Pons (tissue), 1 donor: ENCODE data around the gene PRODH.
"Not testable (repeated sequence)": the region's sequence is repeated elsewhere in the genome, so short reads cannot be mapped to it uniquely, and the experiment has no call there.

ENCODE experiments used
- DNase-seq: peaks from one replicate; pipeline ENCODE4 v3.0.0-alpha.2; 2016; ENCODE audit warnings: low spot score

Gene PRODH

GRCh38 chr22:18906410-18906745 lies 29.7 kb downstream of the PRODH start:
- DNase-seq: not testable (repeated sequence)

GRCh38 chr22:18905540-18906409 lies 30.3 kb downstream of the PRODH start, which contains the start of gene DGCR6:
DGCR6 (plus strand) TSS chr22:18906320; CDS start chr22:18906375, 55 bp downstream.
- no peak for DNase-seq

- DNase-seq: not testable (repeated sequence)
Measured at GRCh38 chr22:18896037-18896657, 39.9 kb downstream of the PRODH start.

- not testable (repeated sequence) for DNase-seq
Measured at GRCh38 chr22:18893775-18894174, 42.3 kb downstream of the PRODH start.

GRCh38 chr22:18890510-18891192 lies 45.4 kb downstream of the PRODH start:
- DNase-seq: not testable (repeated sequence)

- no peak for DNase-seq
Measured at GRCh38 chr22:18888115-18888514, 48.0 kb downstream of the PRODH start.

- not testable (repeated sequence) for DNase-seq
Measured at GRCh38 chr22:18884465-18884864, 51.6 kb downstream of the PRODH start.

- DNase-seq: not testable (repeated sequence)
Measured at GRCh38 chr22:18881260-18881659, 54.8 kb downstream of the PRODH start.
